Lung (tissue), 12 donors: ENCODE measurements around the gene STUB1. TPM values are rescaled to one million over a fixed set of nuclear protein-coding genes. Genes with fewer than 3 reads are reported as not detected.

Experiments used
- ATAC-seq: fragments of 200-7000 bp; cut with Tn5 transposase; one replicate; pipeline ENCODE4 v1.9.1; 2020; ENCODE audit warnings: moderate number of reproducible peaks; ENCODE audit not compliant: insufficient read depth, low FRiP score
- DNase-seq, 3 donors: peaks; one replicate each; pipeline ENCODE4 v3.0.0-alpha.2; 2013 to 2017
- H3K27ac ChIP-seq, 2 donors: one replicate each; pipeline ENCODE4 v1.5.1; 2013; ENCODE audit warnings: mild to moderate bottlenecking in 2 of 2, moderate library complexity in 2 of 2, control low read depth in 1 of 2, inconsistent platforms in 1 of 2, low read depth in 1 of 2, low read length in 1 of 2
- H3K27me3 ChIP-seq, 3 donors: one replicate each; pipeline ENCODE4 v1.5.1; 2013; ENCODE audit warnings: low read length in 2 of 3; ENCODE audit not compliant: control insufficient read depth in 3 of 3, insufficient read depth in 3 of 3
- H3K36me3 ChIP-seq, 4 donors: one replicate each; pipeline ENCODE4 v1.5.1; 2013; ENCODE audit warnings: low read length in 4 of 4, mild to moderate bottlenecking in 1 of 4, moderate library complexity in 1 of 4; ENCODE audit not compliant: control insufficient read depth in 4 of 4, insufficient read depth in 4 of 4
- H3K4me1 ChIP-seq, 5 donors: one replicate each; pipeline ENCODE4 v1.5.1; 2013; ENCODE audit warnings: low read length in 5 of 5, mild to moderate bottlenecking in 2 of 5, moderate library complexity in 1 of 5; ENCODE audit not compliant: control insufficient read depth in 5 of 5, insufficient read depth in 5 of 5
- H3K4me3 ChIP-seq: one replicate; pipeline ENCODE4 v1.5.1; 2013; ENCODE audit warnings: mild to moderate bottlenecking, control low read depth, moderate library complexity
- H3K9ac ChIP-seq, 2 donors: one replicate each; pipeline ENCODE4 v1.5.1; 2013; ENCODE audit warnings: low read length in 2 of 2, control low read depth in 1 of 2; ENCODE audit not compliant: insufficient read depth in 1 of 2
- H3K9me3 ChIP-seq, 4 donors: one replicate each; pipeline ENCODE4 v1.5.1; 2013; ENCODE audit warnings: low read length in 3 of 4, mild to moderate bottlenecking in 1 of 4, moderate library complexity in 1 of 4; ENCODE audit not compliant: control insufficient read depth in 4 of 4, insufficient read depth in 3 of 4
- WGBS, 2 donors: extraction: QIAGEN DNeasy Blood & Tissue Kit; methylation state at CpG; one replicate each; pipeline ENCODE4 v1.1.7; 2013; 5-methylcytosine and 5-hydroxymethylcytosine counted together
- polyA plus RNA-seq, 2 donors: library from polyadenylated mRNA; stranded (reverse); fragments of 200-250 nt; gene quantifications; one replicate each; pipeline ENCODE4 v1.2.1, GENCODE V29; 2013
- total RNA-seq, 2 donors: library from RNA; depleted of rRNA in 1 of 2; stranded (reverse); fragments of >200 nt in 1 of 2; gene quantifications; one replicate each; pipeline ENCODE4 v1.2.1, GENCODE V29; 2014 to 2021
- TF ChIP-seq, protein P1 (sequence below): IDR thresholded peaks from 2 replicates; pipeline ENCODE4 v1.5.1; 2012; ENCODE audit warnings: mild to moderate bottlenecking; ENCODE audit errors: control extremely low read depth, extremely low read depth
- donor health status: control.
- donor health status: control.
- donor health status: Bipolar disorder and iron deficiency.
- donor health status: healthy.
- donor health status: DM: yes; HTN: yes; CAD: no.

The STUB1 gene
- total and polyA plus RNA-seq, 4 donors: 58.8 to 131 (median 122) TPM

DNA sequence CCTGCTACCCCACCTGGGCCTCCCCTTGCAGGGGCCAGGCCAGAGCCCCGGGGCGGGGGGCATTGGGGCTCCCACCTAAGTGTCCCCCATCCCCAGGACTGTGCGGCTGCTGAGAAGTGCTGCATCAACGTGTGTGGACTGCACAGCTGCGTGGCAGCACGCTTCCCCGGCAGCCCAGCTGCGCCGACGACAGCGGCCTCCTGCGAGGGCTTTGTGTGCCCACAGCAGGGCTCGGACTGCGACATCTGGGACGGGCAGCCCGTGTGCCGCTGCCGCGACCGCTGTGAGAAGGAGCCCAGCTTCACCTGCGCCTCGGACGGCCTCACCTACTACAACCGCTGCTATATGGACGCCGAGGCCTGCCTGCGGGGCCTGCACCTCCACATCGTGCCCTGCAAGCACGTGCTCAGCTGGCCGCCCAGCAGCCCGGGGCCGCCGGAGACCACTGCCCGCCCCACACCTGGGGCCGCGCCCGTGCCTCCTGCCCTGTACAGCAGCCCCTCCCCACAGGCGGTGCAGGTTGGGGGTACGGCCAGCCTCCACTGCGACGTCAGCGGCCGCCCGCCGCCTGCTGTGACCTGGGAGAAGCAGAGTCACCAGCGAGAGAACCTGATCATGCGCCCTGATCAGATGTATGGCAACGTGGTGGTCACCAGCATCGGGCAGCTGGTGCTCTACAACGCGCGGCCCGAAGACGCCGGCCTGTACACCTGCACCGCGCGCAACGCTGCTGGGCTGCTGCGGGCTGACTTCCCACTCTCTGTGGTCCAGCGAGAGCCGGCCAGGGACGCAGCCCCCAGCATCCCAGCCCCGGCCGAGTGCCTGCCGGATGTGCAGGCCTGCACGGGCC, 47.5 kb upstream of the STUB1 start:
- WGBS, 2 donors: 95 to 96% methylated on average over 67 of the region's 67 CpGs
- H3K4me3 ChIP-seq: no peak overlapping the region
- no peak overlapping the region for H3K27ac ChIP-seq
- no peak for DNase-seq
- peaks cover 0 to 32% (median 0%) of the 10 kb centered on the region in 4 donors for H3K36me3 ChIP-seq
- no peaks in the 10 kb centered on the region for H3K27me3 ChIP-seq
- H3K9me3 ChIP-seq: no peaks in the 10 kb centered on the region
- no peak for ATAC-seq
- no peak overlapping the region for H3K9ac ChIP-seq
- peaks cover 0 to 40% (median 19%) of the 10 kb centered on the region in 5 donors for H3K4me1 ChIP-seq
- TF ChIP-seq, protein P1, sequence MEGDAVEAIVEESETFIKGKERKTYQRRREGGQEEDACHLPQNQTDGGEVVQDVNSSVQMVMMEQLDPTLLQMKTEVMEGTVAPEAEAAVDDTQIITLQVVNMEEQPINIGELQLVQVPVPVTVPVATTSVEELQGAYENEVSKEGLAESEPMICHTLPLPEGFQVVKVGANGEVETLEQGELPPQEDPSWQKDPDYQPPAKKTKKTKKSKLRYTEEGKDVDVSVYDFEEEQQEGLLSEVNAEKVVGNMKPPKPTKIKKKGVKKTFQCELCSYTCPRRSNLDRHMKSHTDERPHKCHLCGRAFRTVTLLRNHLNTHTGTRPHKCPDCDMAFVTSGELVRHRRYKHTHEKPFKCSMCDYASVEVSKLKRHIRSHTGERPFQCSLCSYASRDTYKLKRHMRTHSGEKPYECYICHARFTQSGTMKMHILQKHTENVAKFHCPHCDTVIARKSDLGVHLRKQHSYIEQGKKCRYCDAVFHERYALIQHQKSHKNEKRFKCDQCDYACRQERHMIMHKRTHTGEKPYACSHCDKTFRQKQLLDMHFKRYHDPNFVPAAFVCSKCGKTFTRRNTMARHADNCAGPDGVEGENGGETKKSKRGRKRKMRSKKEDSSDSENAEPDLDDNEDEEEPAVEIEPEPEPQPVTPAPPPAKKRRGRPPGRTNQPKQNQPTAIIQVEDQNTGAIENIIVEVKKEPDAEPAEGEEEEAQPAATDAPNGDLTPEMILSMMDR: no peak

DNA sequence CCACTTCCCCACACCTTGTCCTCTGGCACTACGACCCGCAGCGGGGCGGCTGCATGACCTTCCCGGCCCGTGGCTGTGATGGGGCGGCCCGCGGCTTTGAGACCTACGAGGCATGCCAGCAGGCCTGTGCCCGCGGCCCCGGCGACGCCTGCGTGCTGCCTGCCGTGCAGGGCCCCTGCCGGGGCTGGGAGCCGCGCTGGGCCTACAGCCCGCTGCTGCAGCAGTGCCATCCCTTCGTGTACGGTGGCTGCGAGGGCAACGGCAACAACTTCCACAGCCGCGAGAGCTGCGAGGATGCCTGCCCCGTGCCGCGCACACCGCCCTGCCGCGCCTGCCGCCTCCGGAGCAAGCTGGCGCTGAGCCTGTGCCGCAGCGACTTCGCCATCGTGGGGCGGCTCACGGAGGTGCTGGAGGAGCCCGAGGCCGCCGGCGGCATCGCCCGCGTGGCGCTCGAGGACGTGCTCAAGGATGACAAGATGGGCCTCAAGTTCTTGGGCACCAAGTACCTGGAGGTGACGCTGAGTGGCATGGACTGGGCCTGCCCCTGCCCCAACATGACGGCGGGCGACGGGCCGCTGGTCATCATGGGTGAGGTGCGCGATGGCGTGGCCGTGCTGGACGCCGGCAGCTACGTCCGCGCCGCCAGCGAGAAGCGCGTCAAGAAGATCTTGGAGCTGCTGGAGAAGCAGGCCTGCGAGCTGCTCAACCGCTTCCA, 46.7 kb upstream of the STUB1 start:
- ATAC-seq (no peak), DNase-seq (no peak)
- peaks cover 0 to 25% (median 0%) of the 10 kb centered on the region in 4 donors for H3K36me3 ChIP-seq
- peaks cover 0 to 43% (median 22%) of the 10 kb centered on the region in 5 donors for H3K4me1 ChIP-seq
- TF ChIP-seq, protein P1: no peak
- H3K27ac ChIP-seq: no peak overlapping the region
- H3K9me3 ChIP-seq: no peaks in the 10 kb centered on the region
- H3K9ac ChIP-seq: no peak overlapping the region
- H3K4me3 ChIP-seq: no peak overlapping the region
- H3K27me3 ChIP-seq: no peaks in the 10 kb centered on the region
- WGBS, 2 donors: 97% methylated on average over 66 to 74 of the region's 74 CpGs

DNA sequence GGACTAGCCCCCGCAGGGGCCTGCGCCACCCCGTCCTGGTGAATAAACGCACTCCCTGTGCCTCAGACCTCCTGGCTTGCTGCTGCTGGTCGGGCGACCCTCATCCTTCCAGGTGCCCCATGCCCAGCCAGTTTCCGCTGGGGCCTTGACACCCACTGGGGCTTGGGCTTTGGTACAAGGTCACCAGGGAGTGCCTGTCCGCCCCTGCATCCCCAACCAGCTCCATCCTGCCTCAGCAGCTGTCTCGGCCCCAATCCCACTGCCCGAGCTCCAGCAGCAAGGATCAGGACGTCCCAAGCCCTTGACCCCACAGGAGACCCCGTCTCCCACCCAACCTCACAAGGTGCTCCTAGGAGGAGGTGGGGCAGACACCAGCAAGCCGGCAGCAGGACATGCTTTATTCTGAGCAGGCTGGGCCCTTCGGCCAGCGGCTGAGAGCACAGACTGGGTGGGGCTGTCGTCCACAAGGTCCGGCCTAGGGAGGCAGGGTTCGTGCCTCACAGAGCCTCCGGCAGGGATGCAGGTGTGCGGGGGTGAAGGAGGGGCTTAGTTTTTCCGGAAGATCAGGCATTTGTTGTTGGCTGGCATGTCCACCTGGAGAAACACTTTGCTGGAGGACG, 46.0 kb upstream of the STUB1 start:
- no peak for DNase-seq
- no peak overlapping the region for H3K27ac ChIP-seq
- H3K36me3 ChIP-seq: peaks cover 0 to 19% (median 0%) of the 10 kb centered on the region in 4 donors
- H3K27me3 ChIP-seq: no peaks in the 10 kb centered on the region
- ATAC-seq: no peak
- 92 to 94% methylated on average over 22 of the region's 22 CpGs for WGBS, 2 donors
- no peak overlapping the region for H3K9ac ChIP-seq
- H3K4me3 ChIP-seq: no peak overlapping the region
- H3K9me3 ChIP-seq: no peaks in the 10 kb centered on the region
- TF ChIP-seq, protein P1: no peak
- H3K4me1 ChIP-seq: peaks cover 0 to 43% (median 20%) of the 10 kb centered on the region in 5 donors
